ENCODE results near the gene C16orf78.
"Not testable (repeated sequence)": the region's sequence is repeated elsewhere in the genome, so short reads cannot be mapped to it uniquely, and the experiment has no call there.

Gene C16orf78

GRCh38 chr16:49361731-49362130 is 11.9 kb upstream of the C16orf78 start:
- H3K9me3 ChIP-seq (ENCODE audit: control insufficient read depth in 2 of 2, low read length in 2 of 2); H3K36me3 ChIP-seq (ENCODE audit: control insufficient read depth in 2 of 2, insufficient read depth in 2 of 2, low read length in 2 of 2); H3K4me3 ChIP-seq (ENCODE audit: low read length in 2 of 2): not testable (repeated sequence)

GRCh38 chr16:49362230-49362629 is 11.4 kb upstream of the C16orf78 start:
- H3K27me3 ChIP-seq (ENCODE audit: control insufficient read depth in 1 of 2, insufficient read depth in 2 of 2, low read length in 2 of 2): no peaks in the 10 kb centered on the region
- H3K9me3 ChIP-seq (ENCODE audit: control insufficient read depth in 2 of 2, low read length in 2 of 2): no peaks in the 10 kb centered on the region
- H3K9ac ChIP-seq (ENCODE audit: low read length in 2 of 2): no peak overlapping the region
- H3K4me3 ChIP-seq (ENCODE audit: low read length in 2 of 2): no peak overlapping the region
- no peaks in the 10 kb centered on the region for H3K4me1 ChIP-seq (ENCODE audit: control insufficient read depth, insufficient read depth, low read length)
- H3K27ac ChIP-seq (ENCODE audit: low read length): no peak overlapping the region
- no peaks in the 10 kb centered on the region for H3K36me3 ChIP-seq (ENCODE audit: control insufficient read depth in 2 of 2, insufficient read depth in 2 of 2, low read length in 2 of 2)

More at GRCh38 chr16:49361731-49362130, 11.9 kb upstream of the C16orf78 start:
- not testable (repeated sequence) for H3K4me1 ChIP-seq (ENCODE audit: control insufficient read depth, insufficient read depth, low read length); H3K9ac ChIP-seq (ENCODE audit: low read length in 2 of 2); H3K27ac ChIP-seq (ENCODE audit: low read length); H3K27me3 ChIP-seq (ENCODE audit: control insufficient read depth in 1 of 2, insufficient read depth in 2 of 2, low read length in 2 of 2)

GRCh38 chr16:49365711-49366509 is 7.7 kb upstream of the C16orf78 start:
- H3K4me1 ChIP-seq (ENCODE audit: control insufficient read depth, insufficient read depth, low read length): no peaks in the 10 kb centered on the region

GRCh38 chr16:49366669-49367068 is 6.9 kb upstream of the C16orf78 start:
- Histone ChIP-seq H3K9me3 (ENCODE audit: control insufficient read depth in 2 of 2, low read length in 2 of 2) (no peaks in the 10 kb centered on the region), H3K9ac (ENCODE audit: low read length in 2 of 2) (no peak overlapping the region), H3K27ac (ENCODE audit: low read length) (no peak overlapping the region), H3K27me3 (ENCODE audit: control insufficient read depth in 1 of 2, insufficient read depth in 2 of 2, low read length in 2 of 2) (no peaks in the 10 kb centered on the region), H3K36me3 (ENCODE audit: control insufficient read depth in 2 of 2, insufficient read depth in 2 of 2, low read length in 2 of 2) (no peaks in the 10 kb centered on the region), H3K4me3 (ENCODE audit: low read length in 2 of 2) (no peak overlapping the region), H3K4me1 (ENCODE audit: control insufficient read depth, insufficient read depth, low read length) (no peaks in the 10 kb centered on the region)

More at GRCh38 chr16:49365711-49366509, 7.7 kb upstream of the C16orf78 start:
- H3K27ac ChIP-seq (ENCODE audit: low read length): no peak overlapping the region
- H3K27me3 ChIP-seq (ENCODE audit: control insufficient read depth in 1 of 2, insufficient read depth in 2 of 2, low read length in 2 of 2): no peaks in the 10 kb centered on the region
- H3K36me3 ChIP-seq (ENCODE audit: control insufficient read depth in 2 of 2, insufficient read depth in 2 of 2, low read length in 2 of 2): no peaks in the 10 kb centered on the region
- no peak overlapping the region for H3K9ac ChIP-seq (ENCODE audit: low read length in 2 of 2)
- H3K9me3 ChIP-seq (ENCODE audit: control insufficient read depth in 2 of 2, low read length in 2 of 2): no peaks in the 10 kb centered on the region
- no peak overlapping the region for H3K4me3 ChIP-seq (ENCODE audit: low read length in 2 of 2)

- Histone ChIP-seq H3K9me3 (ENCODE audit: control insufficient read depth in 2 of 2, low read length in 2 of 2) (no peaks in the 10 kb centered on the region), H3K36me3 (ENCODE audit: control insufficient read depth in 2 of 2, insufficient read depth in 2 of 2, low read length in 2 of 2) (no peaks in the 10 kb centered on the region), H3K9ac (ENCODE audit: low read length in 2 of 2) (no peak overlapping the region), H3K4me1 (ENCODE audit: control insufficient read depth, insufficient read depth, low read length) (no peaks in the 10 kb centered on the region), H3K27ac (ENCODE audit: low read length) (no peak overlapping the region), H3K4me3 (ENCODE audit: low read length in 2 of 2) (no peak overlapping the region), H3K27me3 (ENCODE audit: control insufficient read depth in 1 of 2, insufficient read depth in 2 of 2, low read length in 2 of 2) (no peaks in the 10 kb centered on the region)
Observed at GRCh38 chr16:49369651-49370611, 3.7 kb upstream of the C16orf78 start.

- Histone ChIP-seq H3K9ac (ENCODE audit: low read length in 2 of 2) (no peak overlapping the region), H3K27me3 (ENCODE audit: control insufficient read depth in 1 of 2, insufficient read depth in 2 of 2, low read length in 2 of 2) (peaks cover 0 to 3% of the 10 kb centered on the region in 2 donors), H3K9me3 (ENCODE audit: control insufficient read depth in 2 of 2, low read length in 2 of 2) (no peaks in the 10 kb centered on the region), H3K4me3 (ENCODE audit: low read length in 2 of 2) (no peak overlapping the region), H3K36me3 (ENCODE audit: control insufficient read depth in 2 of 2, insufficient read depth in 2 of 2, low read length in 2 of 2) (no peaks in the 10 kb centered on the region), H3K4me1 (ENCODE audit: control insufficient read depth, insufficient read depth, low read length) (no peaks in the 10 kb centered on the region), H3K27ac (ENCODE audit: low read length) (no peak overlapping the region)
Observed at GRCh38 chr16:49376206-49376605, 2.6 kb downstream of the C16orf78 start.

- H3K9ac ChIP-seq (ENCODE audit: low read length in 2 of 2): no peak overlapping the region
- no peak overlapping the region for H3K27ac ChIP-seq (ENCODE audit: low read length)
- H3K4me3 ChIP-seq (ENCODE audit: low read length in 2 of 2): no peak overlapping the region
- no peaks in the 10 kb centered on the region for H3K9me3 ChIP-seq (ENCODE audit: control insufficient read depth in 2 of 2, low read length in 2 of 2)
- H3K27me3 ChIP-seq (ENCODE audit: control insufficient read depth in 1 of 2, insufficient read depth in 2 of 2, low read length in 2 of 2): peaks cover 0 to 3% of the 10 kb centered on the region in 2 donors
- H3K4me1 ChIP-seq (ENCODE audit: control insufficient read depth, insufficient read depth, low read length): no peaks in the 10 kb centered on the region
- no peaks in the 10 kb centered on the region for H3K36me3 ChIP-seq (ENCODE audit: control insufficient read depth in 2 of 2, insufficient read depth in 2 of 2, low read length in 2 of 2)
Observed at GRCh38 chr16:49377196-49377755, 3.7 kb downstream of the C16orf78 start.

GRCh38 chr16:49378238-49378637 is 4.6 kb downstream of the C16orf78 start:
- Histone ChIP-seq H3K4me1 (ENCODE audit: control insufficient read depth, insufficient read depth, low read length) (no peaks in the 10 kb centered on the region), H3K9ac (ENCODE audit: low read length in 2 of 2) (no peak overlapping the region), H3K4me3 (ENCODE audit: low read length in 2 of 2) (no peak overlapping the region), H3K36me3 (ENCODE audit: control insufficient read depth in 2 of 2, insufficient read depth in 2 of 2, low read length in 2 of 2) (no peaks in the 10 kb centered on the region), H3K27ac (ENCODE audit: low read length) (no peak overlapping the region), H3K9me3 (ENCODE audit: control insufficient read depth in 2 of 2, low read length in 2 of 2) (no peaks in the 10 kb centered on the region), H3K27me3 (ENCODE audit: control insufficient read depth in 1 of 2, insufficient read depth in 2 of 2, low read length in 2 of 2) (peaks cover 0 to 3% of the 10 kb centered on the region in 2 donors)

- peaks cover 0 to 3% of the 10 kb centered on the region in 2 donors for H3K27me3 ChIP-seq (ENCODE audit: control insufficient read depth in 1 of 2, insufficient read depth in 2 of 2, low read length in 2 of 2)
- H3K9me3 ChIP-seq (ENCODE audit: control insufficient read depth in 2 of 2, low read length in 2 of 2): no peaks in the 10 kb centered on the region
Observed at GRCh38 chr16:49378816-49379215, 5.2 kb downstream of the C16orf78 start.

GRCh38 chr16:49382916-49383315 is 9.3 kb downstream of the C16orf78 start:
- H3K27me3 ChIP-seq (ENCODE audit: control insufficient read depth in 1 of 2, insufficient read depth in 2 of 2, low read length in 2 of 2): peaks cover 0 to 3% of the 10 kb centered on the region in 2 donors
- no peak overlapping the region for H3K27ac ChIP-seq (ENCODE audit: low read length)
- H3K9ac ChIP-seq (ENCODE audit: low read length in 2 of 2): no peak overlapping the region
- no peaks in the 10 kb centered on the region for H3K9me3 ChIP-seq (ENCODE audit: control insufficient read depth in 2 of 2, low read length in 2 of 2)
- no peaks in the 10 kb centered on the region for H3K4me1 ChIP-seq (ENCODE audit: control insufficient read depth, insufficient read depth, low read length)
- H3K36me3 ChIP-seq (ENCODE audit: control insufficient read depth in 2 of 2, insufficient read depth in 2 of 2, low read length in 2 of 2): no peaks in the 10 kb centered on the region
- H3K4me3 ChIP-seq (ENCODE audit: low read length in 2 of 2): no peak overlapping the region

More at GRCh38 chr16:49378816-49379215, 5.2 kb downstream of the C16orf78 start:
- Histone ChIP-seq H3K27ac (ENCODE audit: low read length) (no peak overlapping the region), H3K4me1 (ENCODE audit: control insufficient read depth, insufficient read depth, low read length) (no peaks in the 10 kb centered on the region), H3K9ac (ENCODE audit: low read length in 2 of 2) (no peak overlapping the region), H3K36me3 (ENCODE audit: control insufficient read depth in 2 of 2, insufficient read depth in 2 of 2, low read length in 2 of 2) (no peaks in the 10 kb centered on the region), H3K4me3 (ENCODE audit: low read length in 2 of 2) (no peak overlapping the region)

Measured in stomach smooth muscle (tissue), 2 donors.